Neutrophil (primary cell): Measurements from ENCODE around the gene CAPN15.

Source experiments
- H3K27ac ChIP-seq: fragments of 200-600 bp; sonication (generic); 2 replicates; pipeline ENCODE4 v1.5.1; 2016; ENCODE audit warnings: mild to moderate bottlenecking, moderate library complexity
- H3K27me3 ChIP-seq: fragments of 200-600 bp; sonication (generic); 2 replicates; pipeline ENCODE4 v1.6.0; 2016; ENCODE audit warnings: mild to moderate bottlenecking
- H3K36me3 ChIP-seq: fragments of 200-600 bp; sonication (generic); 2 replicates; pipeline ENCODE4 v1.5.1; 2017
- H3K4me1 ChIP-seq, 2 experiments: fragments of 200-600 bp in 1 of 2; sonication (generic) in 1 of 2; 1 replicate in 1 of 2; 2 replicates in 1 of 2; pipeline versions ENCODE4 v1.5.1 to v1.6.1; 2013 to 2016; ENCODE audit warnings: low read depth in 1 of 2, low read length in 1 of 2, mild to moderate bottlenecking in 1 of 2, moderate library complexity in 1 of 2; ENCODE audit not compliant: control insufficient read depth in 1 of 2, insufficient read depth in 1 of 2
- H3K4me3 ChIP-seq, 2 experiments: fragments of 200-600 bp in 1 of 2; sonication (generic) in 1 of 2; 1 replicate in 1 of 2; 2 replicates in 1 of 2; pipeline ENCODE4 v1.5.1; 2013 to 2016; ENCODE audit warnings: low read depth in 1 of 2, low read length in 1 of 2, mild to moderate bottlenecking in 1 of 2, moderate library complexity in 1 of 2
- H3K9me3 ChIP-seq: fragments of 200-600 bp; sonication (generic); 2 replicates; pipeline ENCODE4 v1.5.1; 2016
- TF ChIP-seq, protein P1 (sequence below): fragments of 200-600 bp; sonication (generic); IDR thresholded peaks from 2 replicates; pipeline ENCODE4 v1.5.1; 2016; ENCODE audit warnings: antibody characterized with exemption

Gene CAPN15

DNA sequence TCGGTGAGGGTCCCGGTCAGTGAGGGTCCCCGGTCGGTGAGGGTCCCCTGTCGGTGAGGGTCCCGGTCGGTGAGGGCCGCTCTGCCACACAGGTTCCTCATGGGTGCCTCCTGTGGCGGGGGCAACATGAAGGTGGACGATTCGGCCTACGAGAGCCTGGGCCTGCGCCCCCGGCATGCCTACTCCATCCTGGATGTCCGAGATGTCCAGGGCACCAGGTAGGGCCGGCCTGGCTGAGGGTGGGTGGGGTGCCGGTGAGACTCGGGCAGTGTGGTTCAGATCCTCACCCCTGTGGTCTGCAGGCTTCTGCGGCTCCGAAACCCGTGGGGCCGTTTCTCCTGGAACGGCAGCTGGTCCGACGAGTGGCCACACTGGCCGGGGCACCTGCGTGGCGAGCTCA is 23.7 kb downstream of the CAPN15 start:
- no peaks in the 10 kb centered on the region for H3K9me3 ChIP-seq
- no peaks in the 10 kb centered on the region for H3K27me3 ChIP-seq
- no peak overlapping the region for H3K27ac ChIP-seq
- TF ChIP-seq, protein P1, sequence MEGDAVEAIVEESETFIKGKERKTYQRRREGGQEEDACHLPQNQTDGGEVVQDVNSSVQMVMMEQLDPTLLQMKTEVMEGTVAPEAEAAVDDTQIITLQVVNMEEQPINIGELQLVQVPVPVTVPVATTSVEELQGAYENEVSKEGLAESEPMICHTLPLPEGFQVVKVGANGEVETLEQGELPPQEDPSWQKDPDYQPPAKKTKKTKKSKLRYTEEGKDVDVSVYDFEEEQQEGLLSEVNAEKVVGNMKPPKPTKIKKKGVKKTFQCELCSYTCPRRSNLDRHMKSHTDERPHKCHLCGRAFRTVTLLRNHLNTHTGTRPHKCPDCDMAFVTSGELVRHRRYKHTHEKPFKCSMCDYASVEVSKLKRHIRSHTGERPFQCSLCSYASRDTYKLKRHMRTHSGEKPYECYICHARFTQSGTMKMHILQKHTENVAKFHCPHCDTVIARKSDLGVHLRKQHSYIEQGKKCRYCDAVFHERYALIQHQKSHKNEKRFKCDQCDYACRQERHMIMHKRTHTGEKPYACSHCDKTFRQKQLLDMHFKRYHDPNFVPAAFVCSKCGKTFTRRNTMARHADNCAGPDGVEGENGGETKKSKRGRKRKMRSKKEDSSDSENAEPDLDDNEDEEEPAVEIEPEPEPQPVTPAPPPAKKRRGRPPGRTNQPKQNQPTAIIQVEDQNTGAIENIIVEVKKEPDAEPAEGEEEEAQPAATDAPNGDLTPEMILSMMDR, result no peak
- peaks cover 53% of the 10 kb centered on the region for H3K36me3 ChIP-seq
- H3K4me1 ChIP-seq, result peaks cover 14 to 17% of the 10 kb centered on the region in 2 experiments
- H3K4me3 ChIP-seq, result no peak overlapping the region

DNA sequence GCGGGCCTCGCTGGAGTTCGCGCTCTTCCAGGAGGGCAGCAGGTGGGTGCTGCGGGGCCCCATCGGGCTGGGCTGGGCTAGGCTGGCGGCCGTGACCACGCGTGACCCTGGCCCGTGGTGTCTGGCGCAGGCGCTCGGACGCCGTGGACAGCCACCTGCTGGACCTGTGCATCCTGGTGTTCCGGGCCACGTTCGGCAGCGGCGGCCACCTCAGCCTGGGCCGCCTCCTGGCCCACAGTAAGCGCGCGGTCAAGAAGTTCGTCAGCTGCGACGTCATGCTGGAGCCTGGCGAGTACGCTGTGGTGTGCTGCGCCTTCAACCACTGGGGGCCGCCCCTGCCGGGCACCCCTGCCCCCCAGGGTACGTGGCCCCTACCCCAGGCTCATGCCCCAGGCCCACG is 24.7 kb downstream of the CAPN15 start:
- Histone ChIP-seq H3K4me1 (peaks cover 5 to 8% of the 10 kb centered on the region in 2 experiments), H3K27ac (no peak overlapping the region), H3K4me3 (no peak overlapping the region), H3K9me3 (no peaks in the 10 kb centered on the region), H3K27me3 (peaks cover 2% of the 10 kb centered on the region), H3K36me3 (peaks cover 53% of the 10 kb centered on the region)
- TF ChIP-seq, protein P1, result no peak

DNA sequence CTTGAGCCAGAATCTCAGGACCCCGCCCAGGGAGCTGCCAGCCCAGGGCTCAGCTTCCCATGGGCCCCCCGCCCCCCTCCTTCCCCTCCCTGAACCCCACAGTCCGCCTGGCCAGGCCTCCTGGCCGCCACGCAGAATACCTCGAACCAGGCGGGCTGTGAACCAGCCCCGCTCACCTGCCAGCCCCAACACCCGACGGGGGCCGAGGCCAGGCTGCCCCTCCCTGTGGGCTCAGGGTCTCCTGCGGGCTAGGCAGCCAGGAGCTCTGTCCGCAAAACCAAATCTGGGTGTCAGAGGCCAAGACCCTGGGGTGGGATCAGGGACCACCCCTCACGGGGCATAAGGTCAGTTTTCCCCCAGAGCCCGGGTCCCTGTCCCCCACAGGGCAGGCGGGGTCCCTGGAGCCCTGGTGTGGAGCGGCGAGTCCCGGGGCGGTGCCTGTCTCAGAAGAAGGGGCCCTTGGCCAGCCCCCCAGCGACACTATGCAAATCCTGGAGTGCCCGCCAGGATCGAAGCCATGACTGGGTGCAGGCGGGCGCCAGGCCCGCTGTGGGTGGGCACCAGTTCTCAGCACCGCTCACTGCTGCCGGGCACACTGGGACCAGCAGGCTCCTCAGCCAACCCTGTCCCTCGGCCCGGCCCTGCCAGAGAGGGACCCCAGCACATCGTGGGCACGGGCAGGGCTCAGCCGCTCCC is 26.2 kb downstream of the CAPN15 start:
- peaks cover 18% of the 10 kb centered on the region for H3K27me3 ChIP-seq
- TF ChIP-seq, protein P1, result no peak
- no peaks in the 10 kb centered on the region for H3K9me3 ChIP-seq
- H3K27ac ChIP-seq, result no peak overlapping the region
- no peaks in the 10 kb centered on the region for H3K4me1 ChIP-seq
- no peak overlapping the region for H3K4me3 ChIP-seq
- peaks cover 48% of the 10 kb centered on the region for H3K36me3 ChIP-seq

DNA sequence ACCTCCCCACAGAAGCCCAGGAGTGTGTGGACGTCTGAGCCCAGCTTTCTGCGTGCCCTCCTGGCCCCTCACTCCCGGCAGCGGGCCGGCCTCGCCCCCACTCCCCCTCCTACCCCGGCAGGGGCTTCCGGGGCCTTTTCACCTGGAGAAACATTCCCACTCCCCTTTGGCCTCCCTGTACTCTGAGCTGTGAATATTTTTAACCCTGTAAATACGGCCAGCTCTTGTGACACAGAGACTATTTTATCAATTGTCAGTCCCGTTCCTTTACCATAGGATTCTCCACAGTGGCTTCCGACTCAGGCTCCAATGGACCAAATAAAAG is 26.7 kb downstream of the CAPN15 start:
- TF ChIP-seq, protein P1, result no peak
- H3K9me3 ChIP-seq, result no peaks in the 10 kb centered on the region
- no peaks in the 10 kb centered on the region for H3K4me1 ChIP-seq
- H3K36me3 ChIP-seq, result peaks cover 43% of the 10 kb centered on the region
- peaks cover 23% of the 10 kb centered on the region for H3K27me3 ChIP-seq
- H3K4me3 ChIP-seq, result no peak overlapping the region
- no peak overlapping the region for H3K27ac ChIP-seq

DNA sequence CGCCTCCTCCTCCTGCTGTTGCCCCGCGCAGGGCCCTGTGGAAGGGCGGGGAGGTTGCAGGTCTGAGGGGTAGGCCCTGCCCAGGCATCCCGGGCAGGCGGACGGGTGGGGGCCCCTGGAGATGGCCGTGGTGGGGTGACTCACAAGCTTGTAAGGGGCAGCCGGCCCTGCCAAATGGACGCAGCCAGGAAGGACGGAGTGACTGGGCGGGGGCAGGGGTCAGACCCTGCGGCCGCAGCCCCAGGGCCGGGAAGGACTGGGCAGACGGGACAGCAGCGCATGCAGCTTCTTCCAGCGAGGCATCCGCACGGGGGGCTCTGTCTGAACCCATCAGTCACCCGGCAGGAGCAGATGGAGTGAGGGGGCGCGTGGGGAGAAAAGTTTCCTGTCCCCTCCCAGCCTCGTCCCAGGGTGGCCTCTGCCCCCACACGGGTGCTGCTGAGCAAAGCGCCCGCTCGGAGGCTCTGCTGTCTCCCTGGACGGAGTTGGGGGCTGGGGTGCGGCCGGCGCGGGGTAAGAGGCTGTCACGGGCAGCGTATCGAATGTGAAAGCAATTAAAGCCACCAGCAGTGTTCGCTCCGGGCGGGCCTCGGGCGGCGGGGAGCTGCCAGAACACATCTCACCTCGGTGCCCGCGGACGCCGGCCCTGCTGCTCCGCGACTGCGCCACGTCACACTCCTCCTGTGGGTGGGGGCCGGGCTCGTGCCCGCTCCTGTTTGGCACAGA is 27.3 kb downstream of the CAPN15 start:
- H3K4me3 ChIP-seq, result no peak overlapping the region
- H3K9me3 ChIP-seq, result no peaks in the 10 kb centered on the region
- peaks cover 39% of the 10 kb centered on the region for H3K36me3 ChIP-seq
- TF ChIP-seq, protein P1, result no peak
- H3K4me1 ChIP-seq, result no peaks in the 10 kb centered on the region
- H3K27ac ChIP-seq, result no peak overlapping the region
- H3K27me3 ChIP-seq, result peaks cover 28% of the 10 kb centered on the region
